Measurements from ENCODE around the gene AHR.
"Not testable (repeated sequence)": the region's sequence is repeated elsewhere in the genome, so short reads cannot be mapped to it uniquely, and the experiment has no call there.

DNA sequence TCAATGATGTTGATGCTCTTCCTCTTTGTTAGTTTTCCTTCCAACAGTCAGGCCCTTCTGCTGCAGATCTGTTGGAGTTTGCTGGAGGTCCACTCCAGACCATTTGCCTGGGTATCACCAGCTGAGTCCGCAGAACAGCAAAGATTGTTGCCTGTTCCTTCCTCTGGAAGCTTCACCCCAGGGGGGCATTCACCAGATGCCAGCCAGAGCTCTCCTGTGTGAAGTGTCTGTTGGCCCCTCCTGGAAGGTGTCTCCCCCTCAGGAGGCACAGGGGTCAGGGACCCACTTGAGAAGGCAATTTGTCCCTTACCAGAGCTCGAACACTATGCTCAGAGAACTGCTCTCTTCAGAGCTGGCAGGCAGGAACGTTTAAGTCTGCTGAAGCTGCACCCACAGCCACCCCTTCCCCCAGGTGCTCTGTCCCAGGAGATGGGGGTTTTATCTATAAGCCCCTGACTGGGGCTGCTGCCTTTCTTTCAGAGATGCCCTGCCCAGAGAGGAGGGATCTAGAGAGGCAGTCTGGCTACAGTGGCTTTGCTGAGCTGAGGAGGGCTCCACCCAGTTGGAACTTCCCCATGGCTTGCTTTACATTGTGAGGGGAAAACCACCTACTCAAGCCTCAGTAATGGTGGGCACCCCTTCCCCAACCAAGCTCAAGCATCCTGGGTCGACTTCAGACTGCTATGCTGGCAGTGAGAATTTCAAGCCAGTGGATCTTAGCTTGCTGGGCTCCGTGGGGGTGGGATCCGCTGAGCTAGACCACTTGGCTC is 55.4 kb downstream of the AHR start:
- TF ChIP-seq POLR2A (IDR thresholded peaks at IDR 0.05; ENCODE audit: low read depth, low read length); POU2F2 (IDR thresholded peaks at IDR 0.05; ENCODE audit: low read depth, low read length); TAF1 (IDR thresholded peaks at IDR 0.05; ENCODE audit: low read depth, low read length); PAX5 (IDR thresholded peaks at IDR 0.05; ENCODE audit: insufficient read depth, low read length, severe bottlenecking); POLR2AphosphoS5 (IDR thresholded peaks at IDR 0.05; ENCODE audit: low read depth, low read length); SPI1 (IDR thresholded peaks at IDR 0.05; ENCODE audit: low read depth, low read length): not testable (repeated sequence)
